Measurements from ENCODE around the gene SOCS6. TPM values are rescaled to one million over a fixed set of nuclear protein-coding genes. Genes with fewer than 3 reads are reported as not detected.
"Not testable (repeated sequence)": the region's sequence is repeated elsewhere in the genome, so short reads cannot be mapped to it uniquely, and the experiment has no call there.

Gene SOCS6
- total and polyA plus RNA-seq, 4 donors: 5.5 to 30.1 (median 8.7) TPM

GRCh38 chr18:70365361-70365760 is 76.5 kb downstream of the SOCS6 start:
- Histone ChIP-seq H3K4me3 (ENCODE audit: low read depth in 1 of 3, low read length in 3 of 3) (no peak overlapping the region), H3K27me3 (ENCODE audit: control insufficient read depth in 4 of 4, insufficient read depth in 4 of 4, low read length in 3 of 4) (no peaks in the 10 kb centered on the region), H3K4me1 (ENCODE audit: control insufficient read depth in 4 of 4, insufficient read depth in 4 of 4, low read length in 3 of 4) (peaks cover 0 to 15% (median 2%) of the 10 kb centered on the region in 4 donors), H3K9me3 (ENCODE audit: control insufficient read depth in 4 of 4, low read length in 3 of 4) (no peaks in the 10 kb centered on the region), H3K27ac (ENCODE audit: low read depth in 1 of 2, low read length in 2 of 2) (no peak overlapping the region), H3K36me3 (ENCODE audit: control insufficient read depth in 4 of 4, insufficient read depth in 3 of 4, low read depth in 1 of 4, low read length in 3 of 4) (no peaks in the 10 kb centered on the region), H3K9ac (ENCODE audit: low read depth in 1 of 2, low read length in 2 of 2) (no peak overlapping the region)
- DNase-seq (ENCODE audit: low spot score): no peak
- 96% methylated on average over 3 of the region's 3 CpGs for WGBS
- TF ChIP-seq EGR1 (IDR thresholded peaks at IDR 0.05; ENCODE audit: low read depth in 2 of 2) (no peak), HNF4A (conservative IDR thresholded peaks at IDR 0.05) (no peak)

GRCh38 chr18:70366174-70366573 is 77.3 kb downstream of the SOCS6 start:
- TF ChIP-seq ZBTB33 (IDR thresholded peaks at IDR 0.05) (no peak), MAX (IDR thresholded peaks at IDR 0.05) (no peak), HNF4G (IDR thresholded peaks at IDR 0.05) (no peak), SP1 (IDR thresholded peaks at IDR 0.05) (no peak), FOXA2 (IDR thresholded peaks at IDR 0.05) (no peak), ATF3 (IDR thresholded peaks at IDR 0.05) (no peak), RAD21 (IDR thresholded peaks at IDR 0.05) (no peak), RXRA (IDR thresholded peaks at IDR 0.05) (no peak), YY1 (IDR thresholded peaks at IDR 0.05) (no peak), CTCF (IDR thresholded peaks at IDR 0.05; ENCODE audit: low read depth, low read length, missing input control) (no peak)
- Histone ChIP-seq H3K36me3 (ENCODE audit: control insufficient read depth in 4 of 4, insufficient read depth in 3 of 4, low read depth in 1 of 4, low read length in 3 of 4) (no peaks in the 10 kb centered on the region), H3K4me3 (ENCODE audit: low read depth in 1 of 3, low read length in 3 of 3) (no peak overlapping the region), H3K27ac (ENCODE audit: low read depth in 1 of 2, low read length in 2 of 2) (no peak overlapping the region), H3K9ac (ENCODE audit: low read depth in 1 of 2, low read length in 2 of 2) (no peak overlapping the region), H3K27me3 (ENCODE audit: control insufficient read depth in 4 of 4, insufficient read depth in 4 of 4, low read length in 3 of 4) (no peaks in the 10 kb centered on the region), H3K4me1 (ENCODE audit: control insufficient read depth in 4 of 4, insufficient read depth in 4 of 4, low read length in 3 of 4) (peaks cover 0 to 15% (median 2%) of the 10 kb centered on the region in 4 donors), H3K9me3 (ENCODE audit: control insufficient read depth in 4 of 4, low read length in 3 of 4) (no peaks in the 10 kb centered on the region)
- WGBS: 82% methylated on average over 2 of the region's 2 CpGs
- no peak for DNase-seq (ENCODE audit: low spot score)

GRCh38 chr18:70366670-70367069 is 77.8 kb downstream of the SOCS6 start:
- DNase-seq (ENCODE audit: low spot score): no peak
- Histone ChIP-seq H3K4me3 (ENCODE audit: low read depth in 1 of 3, low read length in 3 of 3) (no peak overlapping the region), H3K4me1 (ENCODE audit: control insufficient read depth in 4 of 4, insufficient read depth in 4 of 4, low read length in 3 of 4) (peaks cover 0 to 15% (median 2%) of the 10 kb centered on the region in 4 donors), H3K27me3 (ENCODE audit: control insufficient read depth in 4 of 4, insufficient read depth in 4 of 4, low read length in 3 of 4) (no peaks in the 10 kb centered on the region), H3K9ac (ENCODE audit: low read depth in 1 of 2, low read length in 2 of 2) (no peak overlapping the region), H3K36me3 (ENCODE audit: control insufficient read depth in 4 of 4, insufficient read depth in 3 of 4, low read depth in 1 of 4, low read length in 3 of 4) (no peaks in the 10 kb centered on the region), H3K9me3 (ENCODE audit: control insufficient read depth in 4 of 4, low read length in 3 of 4) (no peaks in the 10 kb centered on the region), H3K27ac (ENCODE audit: low read depth in 1 of 2, low read length in 2 of 2) (no peak overlapping the region)
- WGBS: 92% methylated on average over 7 of the region's 7 CpGs
- TF ChIP-seq ZBTB33 (IDR thresholded peaks at IDR 0.05): no peak
- TF ChIP-seq FOXA2 (IDR thresholded peaks at IDR 0.05): no peak
- no peak for TF ChIP-seq HNF4G (IDR thresholded peaks at IDR 0.05)
- TF ChIP-seq YY1 (IDR thresholded peaks at IDR 0.05): no peak
- TF ChIP-seq HNF4A (conservative IDR thresholded peaks at IDR 0.05): no peak
- no peak for TF ChIP-seq GABPA (IDR thresholded peaks at IDR 0.05 in 1 of 2, conservative IDR thresholded peaks at IDR 0.05 in 1 of 2)
- no peak for TF ChIP-seq NR2F2 (IDR thresholded peaks at IDR 0.05)
- no peak for TF ChIP-seq ATF3 (IDR thresholded peaks at IDR 0.05)
- TF ChIP-seq FOXA1 (IDR thresholded peaks at IDR 0.05): no peak

GRCh38 chr18:70367344-70367743 is 78.5 kb downstream of the SOCS6 start:
- H3K27me3 ChIP-seq (ENCODE audit: control insufficient read depth in 4 of 4, insufficient read depth in 4 of 4, low read length in 3 of 4); H3K27ac ChIP-seq (ENCODE audit: low read depth in 1 of 2, low read length in 2 of 2); H3K9ac ChIP-seq (ENCODE audit: low read depth in 1 of 2, low read length in 2 of 2); DNase-seq (ENCODE audit: low spot score); H3K4me1 ChIP-seq (ENCODE audit: control insufficient read depth in 4 of 4, insufficient read depth in 4 of 4, low read length in 3 of 4); H3K36me3 ChIP-seq (ENCODE audit: control insufficient read depth in 4 of 4, insufficient read depth in 3 of 4, low read depth in 1 of 4, low read length in 3 of 4); H3K4me3 ChIP-seq (ENCODE audit: low read depth in 1 of 3, low read length in 3 of 3); H3K9me3 ChIP-seq (ENCODE audit: control insufficient read depth in 4 of 4, low read length in 3 of 4): not testable (repeated sequence)
- WGBS: 81% methylated on average over 3 of the region's 3 CpGs

Measured in liver (tissue), 9 donors.